HL-60 (cell line): ENCODE results near the gene JARID2.

Experiments used
- DNase-seq, 2 experiments: peaks; one replicate each; pipeline ENCODE4 v3.0.0-alpha.2; 2010 to 2020; ENCODE audit warnings: low read depth in 1 of 2, low spot score in 1 of 2
- H3K27ac ChIP-seq: fragments of 250-450 bp; sonication (Bioruptor Pico); replicated peaks from 2 replicates; pipeline ENCODE4 v1.5.1; 2020; ENCODE audit warnings: mild to moderate bottlenecking, moderate library complexity
- H3K27me3 ChIP-seq: fragments of 250-450 bp; sonication (Bioruptor Pico); 2 replicates; pipeline ENCODE4 v1.5.1; 2021; ENCODE audit warnings: mild to moderate bottlenecking, moderate library complexity; ENCODE audit not compliant: insufficient read depth, poor library complexity, severe bottlenecking
- H3K4me3 ChIP-seq: replicated peaks from 2 replicates; pipeline ENCODE4 v1.5.1; 2011; ENCODE audit warnings: mild to moderate bottlenecking, control low read depth, low read length; ENCODE audit not compliant: insufficient read depth
- GABPA ChIP-seq: IDR thresholded peaks from 2 replicates; pipeline ENCODE4 v1.6.1; 2012; ENCODE audit warnings: low read depth
- POLR2AphosphoS5 ChIP-seq: IDR thresholded peaks from 2 replicates; pipeline ENCODE4 v1.6.1; 2012; ENCODE audit warnings: low read depth
- SPI1 ChIP-seq: IDR thresholded peaks from 2 replicates; pipeline ENCODE4 v1.6.1; 2012; ENCODE audit warnings: low read depth, mild to moderate bottlenecking, borderline replicate concordance
- TF ChIP-seq, protein P1 (sequence below): IDR thresholded peaks from 2 replicates; pipeline ENCODE4 v1.6.1; 2012; ENCODE audit warnings: low read depth; ENCODE audit not compliant: insufficient replicate concordance
- TF ChIP-seq, protein P2 (sequence below): IDR thresholded peaks from one replicate; pipeline ENCODE4 v1.5.1; 2011; ENCODE audit warnings: low read length, control low read depth, inconsistent platforms; ENCODE audit not compliant: insufficient read depth

Gene JARID2

DNA sequence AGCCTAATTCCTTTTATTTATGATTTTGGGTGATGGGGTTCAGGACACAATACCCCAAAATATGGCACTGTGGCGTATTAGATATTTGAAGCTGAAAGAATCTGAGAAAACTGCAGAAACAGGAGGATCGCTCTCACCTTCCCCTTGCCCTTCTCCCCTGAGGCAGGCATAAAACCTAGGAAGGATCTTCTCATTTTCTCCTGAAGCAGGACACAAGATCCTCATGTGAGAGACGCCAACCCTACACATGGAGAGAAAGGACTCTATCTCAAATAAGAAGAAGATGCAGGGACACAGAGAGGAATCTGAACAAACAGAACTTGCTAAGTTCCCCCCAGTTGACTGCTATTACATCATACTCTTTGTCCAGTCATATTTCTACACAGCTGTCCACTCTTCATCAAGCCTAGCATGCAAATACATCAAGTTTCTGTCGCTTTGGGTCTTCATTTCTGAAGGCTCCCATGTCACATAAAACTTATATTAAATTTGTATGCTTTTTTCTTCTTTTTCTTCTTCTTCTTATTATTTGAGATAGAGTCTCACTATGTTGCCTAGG lies 307.9 kb downstream of the JARID2 start:
- no peak for DNase-seq
- Histone ChIP-seq H3K27ac (no peak overlapping the region), H3K27me3 (no peaks in the 10 kb centered on the region), H3K4me3 (no peak overlapping the region)
- TF ChIP-seq, protein P1, sequence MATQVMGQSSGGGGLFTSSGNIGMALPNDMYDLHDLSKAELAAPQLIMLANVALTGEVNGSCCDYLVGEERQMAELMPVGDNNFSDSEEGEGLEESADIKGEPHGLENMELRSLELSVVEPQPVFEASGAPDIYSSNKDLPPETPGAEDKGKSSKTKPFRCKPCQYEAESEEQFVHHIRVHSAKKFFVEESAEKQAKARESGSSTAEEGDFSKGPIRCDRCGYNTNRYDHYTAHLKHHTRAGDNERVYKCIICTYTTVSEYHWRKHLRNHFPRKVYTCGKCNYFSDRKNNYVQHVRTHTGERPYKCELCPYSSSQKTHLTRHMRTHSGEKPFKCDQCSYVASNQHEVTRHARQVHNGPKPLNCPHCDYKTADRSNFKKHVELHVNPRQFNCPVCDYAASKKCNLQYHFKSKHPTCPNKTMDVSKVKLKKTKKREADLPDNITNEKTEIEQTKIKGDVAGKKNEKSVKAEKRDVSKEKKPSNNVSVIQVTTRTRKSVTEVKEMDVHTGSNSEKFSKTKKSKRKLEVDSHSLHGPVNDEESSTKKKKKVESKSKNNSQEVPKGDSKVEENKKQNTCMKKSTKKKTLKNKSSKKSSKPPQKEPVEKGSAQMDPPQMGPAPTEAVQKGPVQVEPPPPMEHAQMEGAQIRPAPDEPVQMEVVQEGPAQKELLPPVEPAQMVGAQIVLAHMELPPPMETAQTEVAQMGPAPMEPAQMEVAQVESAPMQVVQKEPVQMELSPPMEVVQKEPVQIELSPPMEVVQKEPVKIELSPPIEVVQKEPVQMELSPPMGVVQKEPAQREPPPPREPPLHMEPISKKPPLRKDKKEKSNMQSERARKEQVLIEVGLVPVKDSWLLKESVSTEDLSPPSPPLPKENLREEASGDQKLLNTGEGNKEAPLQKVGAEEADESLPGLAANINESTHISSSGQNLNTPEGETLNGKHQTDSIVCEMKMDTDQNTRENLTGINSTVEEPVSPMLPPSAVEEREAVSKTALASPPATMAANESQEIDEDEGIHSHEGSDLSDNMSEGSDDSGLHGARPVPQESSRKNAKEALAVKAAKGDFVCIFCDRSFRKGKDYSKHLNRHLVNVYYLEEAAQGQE: no peak
- TF ChIP-seq SPI1 (no peak), GABPA (no peak)

DNA sequence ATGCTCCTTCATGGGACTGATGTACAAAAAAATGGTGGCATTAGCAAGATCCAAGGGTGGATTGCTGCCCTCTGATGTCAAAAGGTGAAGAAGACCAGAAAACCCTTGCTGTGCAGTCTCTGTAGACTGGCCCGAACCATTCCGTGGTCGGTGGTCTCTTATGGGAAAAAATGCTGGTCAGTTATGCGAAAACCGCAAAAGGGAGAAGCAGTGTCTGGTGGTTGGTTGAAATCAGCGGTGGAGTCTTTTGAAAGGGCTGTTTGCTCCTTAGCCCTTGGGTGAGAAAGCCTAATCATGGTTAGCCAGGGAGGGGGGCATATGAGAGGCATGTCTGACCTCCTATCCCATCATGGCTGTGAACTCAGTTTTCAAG lies 308.8 kb downstream of the JARID2 start:
- H3K27me3 ChIP-seq: no peaks in the 10 kb centered on the region
- TF ChIP-seq POLR2AphosphoS5 (no peak), GABPA (no peak)
- DNase-seq: no peak
- no peak overlapping the region for H3K4me3 ChIP-seq
- no peak overlapping the region for H3K27ac ChIP-seq

DNA sequence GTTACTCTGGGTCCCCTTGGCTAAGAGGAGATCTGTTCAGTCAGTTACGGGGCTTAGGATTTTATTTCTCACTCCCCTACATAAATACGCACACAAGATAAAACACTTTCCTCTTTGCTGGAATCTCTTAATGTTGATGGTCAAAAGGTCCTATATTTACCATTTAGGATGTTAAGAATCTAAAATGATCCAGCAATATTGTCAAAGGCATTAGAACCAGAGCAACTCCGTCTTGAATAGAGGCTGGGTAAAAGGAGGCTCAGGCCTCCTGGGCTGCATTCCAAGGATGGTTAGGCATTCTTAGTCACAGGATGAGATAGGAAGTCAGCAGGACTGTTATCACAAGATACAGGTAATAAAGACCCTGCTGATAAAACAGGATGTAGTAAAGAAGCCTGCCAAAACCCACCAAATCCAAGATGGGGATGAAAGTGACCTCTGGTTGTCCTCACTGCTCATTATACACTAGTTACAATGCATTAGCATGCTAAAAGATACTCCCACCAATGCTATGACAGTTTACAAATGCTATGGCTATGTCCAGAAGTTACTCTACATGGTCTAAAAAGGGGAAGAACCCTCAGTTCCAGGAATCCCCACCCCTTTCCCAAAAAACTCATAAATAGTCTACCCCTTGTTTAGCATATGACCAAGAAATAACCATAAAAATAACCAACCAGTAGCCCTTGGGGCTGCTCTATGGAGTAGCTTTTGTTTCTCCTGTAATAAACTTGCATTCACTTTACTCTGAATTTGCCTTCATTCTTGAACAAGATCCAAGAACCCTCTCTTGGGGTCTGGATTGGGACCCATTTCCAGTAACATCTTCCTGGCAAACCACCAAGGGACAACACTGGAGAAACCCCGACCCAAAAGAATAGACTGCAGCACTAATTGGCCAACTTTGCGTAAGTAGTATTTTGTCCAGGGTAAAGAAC lies 309.5 kb downstream of the JARID2 start:
- TF ChIP-seq, protein P1: no peak
- TF ChIP-seq SPI1: no peak
- TF ChIP-seq, protein P2, sequence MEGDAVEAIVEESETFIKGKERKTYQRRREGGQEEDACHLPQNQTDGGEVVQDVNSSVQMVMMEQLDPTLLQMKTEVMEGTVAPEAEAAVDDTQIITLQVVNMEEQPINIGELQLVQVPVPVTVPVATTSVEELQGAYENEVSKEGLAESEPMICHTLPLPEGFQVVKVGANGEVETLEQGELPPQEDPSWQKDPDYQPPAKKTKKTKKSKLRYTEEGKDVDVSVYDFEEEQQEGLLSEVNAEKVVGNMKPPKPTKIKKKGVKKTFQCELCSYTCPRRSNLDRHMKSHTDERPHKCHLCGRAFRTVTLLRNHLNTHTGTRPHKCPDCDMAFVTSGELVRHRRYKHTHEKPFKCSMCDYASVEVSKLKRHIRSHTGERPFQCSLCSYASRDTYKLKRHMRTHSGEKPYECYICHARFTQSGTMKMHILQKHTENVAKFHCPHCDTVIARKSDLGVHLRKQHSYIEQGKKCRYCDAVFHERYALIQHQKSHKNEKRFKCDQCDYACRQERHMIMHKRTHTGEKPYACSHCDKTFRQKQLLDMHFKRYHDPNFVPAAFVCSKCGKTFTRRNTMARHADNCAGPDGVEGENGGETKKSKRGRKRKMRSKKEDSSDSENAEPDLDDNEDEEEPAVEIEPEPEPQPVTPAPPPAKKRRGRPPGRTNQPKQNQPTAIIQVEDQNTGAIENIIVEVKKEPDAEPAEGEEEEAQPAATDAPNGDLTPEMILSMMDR: no peak
- no peak for TF ChIP-seq GABPA
- TF ChIP-seq POLR2AphosphoS5: no peak
- DNase-seq: no peak
- no peak overlapping the region for H3K4me3 ChIP-seq
- H3K27ac ChIP-seq: no peak overlapping the region
- no peaks in the 10 kb centered on the region for H3K27me3 ChIP-seq

DNA sequence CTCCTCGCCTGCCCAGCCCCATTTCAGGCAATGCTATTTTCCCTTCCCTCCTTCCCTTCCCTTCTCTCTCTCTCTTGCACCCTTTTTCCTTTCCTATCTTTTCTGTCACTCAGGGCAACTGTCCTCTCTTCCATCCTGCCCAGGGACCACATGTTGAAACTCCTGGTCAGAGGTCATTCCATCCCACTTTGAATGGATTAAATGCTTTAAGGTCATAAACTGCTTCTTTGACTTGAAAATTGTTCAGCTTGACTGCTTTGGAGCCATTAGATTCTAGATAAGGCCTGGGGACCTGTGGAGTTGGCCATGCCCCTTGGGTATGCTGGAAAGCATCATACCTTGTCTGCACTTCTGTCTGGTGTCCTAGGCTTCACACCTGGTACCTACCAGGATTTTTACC lies 310.8 kb downstream of the JARID2 start:
- H3K4me3 ChIP-seq: no peak overlapping the region
- no peak for DNase-seq
- H3K27ac ChIP-seq: no peak overlapping the region
- H3K27me3 ChIP-seq: no peaks in the 10 kb centered on the region
- TF ChIP-seq, protein P1: no peak
- TF ChIP-seq, protein P2: no peak
- TF ChIP-seq GABPA (no peak), POLR2AphosphoS5 (no peak), SPI1 (no peak)
